Right lobe of liver (tissue), 6 donors: ENCODE results near the gene OSCP1. TPM values are rescaled to one million over a fixed set of nuclear protein-coding genes. Genes with fewer than 3 reads are reported as not detected.

Experiments used
- ATAC-seq, 4 donors: fragments of 200-7000 bp; cut with Tn5 transposase; one replicate each; pipeline ENCODE4 v1.9.1; 2020; ENCODE audit warnings: mild to moderate bottlenecking in 4 of 4, moderate library complexity in 4 of 4
- DNase-seq, 3 donors: peaks; one replicate each; pipeline ENCODE4 v3.0.0-alpha.2; 2020
- H3K27ac ChIP-seq, 3 donors: fragments of 200-600 bp; one replicate each; pipeline ENCODE4 v1.8.0; 2022
- H3K27me3 ChIP-seq, 2 donors: fragments of 200-600 bp; one replicate each; pipeline ENCODE4 v1.8.0; 2022
- H3K36me3 ChIP-seq, 4 donors: fragments of 200-600 bp; sonication (generic) in 1 of 4; one replicate each; pipeline versions ENCODE4 v1.5.1 to v1.8.0; 2017 to 2022; ENCODE audit warnings: control low read depth in 1 of 4
- H3K4me1 ChIP-seq, 4 donors: fragments of 200-600 bp; sonication (generic) in 1 of 4; one replicate each; pipeline versions ENCODE4 v1.5.1 to v1.8.0; 2017 to 2022; ENCODE audit warnings: control low read depth in 1 of 4
- H3K4me3 ChIP-seq, 3 donors: fragments of 200-600 bp; one replicate each; pipeline ENCODE4 v1.8.0; 2022
- H3K9me3 ChIP-seq, 4 donors: fragments of 200-600 bp; sonication (generic) in 1 of 4; one replicate each; pipeline versions ENCODE4 v1.5.1 to v1.8.0; 2017 to 2022; ENCODE audit warnings: control low read depth in 1 of 4
- POLR2A ChIP-seq: fragments of 450-650 bp; IDR thresholded peaks from one replicate; pipeline ENCODE4 v1.6.1; 2017; ENCODE audit warnings: antibody characterized with exemption, mild to moderate bottlenecking
- WGBS: methylation state at CpG from one replicate; pipeline ENCODE4 v1.1.6; 2018; ENCODE audit warnings: low coverage, low lambda C conversion rate; ENCODE audit not compliant: insufficient coverage; ENCODE audit errors: missing lambda C conversion rate; 5-methylcytosine and 5-hydroxymethylcytosine counted together
- intact Hi-C, 2 donors: fragments of 100-400 bp; cut with DNase I; formaldehyde crosslinking; loops; one replicate each; pipeline versions ENCODE4 v1.11.2 to v1.14.1; 2022
- small RNA-seq, 2 experiments: library from RNA; depleted of rRNA; stranded (forward); fragments of <200 nt; gene quantifications; one replicate each; pipeline ENCODE3, GENCODE V24; 2016
- total RNA-seq, 6 experiments: library from RNA; depleted of rRNA in 2 of 6; stranded (reverse); fragments of >200 nt in 2 of 6; fragmentation: NEBNext Ultra II Directional in 3 of 6; extraction: Animal tissue kit (Norgen Biotek cat#: 25700) in 3 of 6; gene quantifications; one replicate each; pipeline versions ENCODE4 v1.1.0 to v1.2.4, GENCODE V29; 2016 to 2023
- TF ChIP-seq, protein P1 (sequence below), 4 donors: fragments of 200-600 bp in 3 of 4; fragments of 450-650 bp in 1 of 4; IDR thresholded peaks; one replicate each; pipeline versions ENCODE4 v1.5.1 to v1.8.0; 2016 to 2022; ENCODE audit warnings: antibody characterized with exemption in 4 of 4, mild to moderate bottlenecking in 2 of 4
- donor health status: DM: no; HTN: yes; CAD: no.
- donor health status: DM: no; HTN: no; CAD: no.
- donor health status: DM: no; HTN: no; CAD: no.
- donor health status: DM: no; HTN: yes; CAD: no.
- donor health status: DM: no; HTN: yes; CAD: no.

Gene OSCP1
- total RNA-seq, 6 experiments from 2014 or later = 0.40 to 4.9 (median 1.7) TPM

- DNase-seq (no peak), ATAC-seq (no peak)
- TF ChIP-seq, protein P1, sequence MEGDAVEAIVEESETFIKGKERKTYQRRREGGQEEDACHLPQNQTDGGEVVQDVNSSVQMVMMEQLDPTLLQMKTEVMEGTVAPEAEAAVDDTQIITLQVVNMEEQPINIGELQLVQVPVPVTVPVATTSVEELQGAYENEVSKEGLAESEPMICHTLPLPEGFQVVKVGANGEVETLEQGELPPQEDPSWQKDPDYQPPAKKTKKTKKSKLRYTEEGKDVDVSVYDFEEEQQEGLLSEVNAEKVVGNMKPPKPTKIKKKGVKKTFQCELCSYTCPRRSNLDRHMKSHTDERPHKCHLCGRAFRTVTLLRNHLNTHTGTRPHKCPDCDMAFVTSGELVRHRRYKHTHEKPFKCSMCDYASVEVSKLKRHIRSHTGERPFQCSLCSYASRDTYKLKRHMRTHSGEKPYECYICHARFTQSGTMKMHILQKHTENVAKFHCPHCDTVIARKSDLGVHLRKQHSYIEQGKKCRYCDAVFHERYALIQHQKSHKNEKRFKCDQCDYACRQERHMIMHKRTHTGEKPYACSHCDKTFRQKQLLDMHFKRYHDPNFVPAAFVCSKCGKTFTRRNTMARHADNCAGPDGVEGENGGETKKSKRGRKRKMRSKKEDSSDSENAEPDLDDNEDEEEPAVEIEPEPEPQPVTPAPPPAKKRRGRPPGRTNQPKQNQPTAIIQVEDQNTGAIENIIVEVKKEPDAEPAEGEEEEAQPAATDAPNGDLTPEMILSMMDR (IDR thresholded peaks at IDR 0.05) = no peak
- no peak for TF ChIP-seq POLR2A
- intact Hi-C loops = no loop called here
- peaks cover 0 to 62% (median 26%) of the 10 kb centered on the region in 4 donors for H3K4me1 ChIP-seq
- H3K27ac ChIP-seq = peak overlapping the region; percentile 29 to 87 (median 86)
- H3K9me3 ChIP-seq = no peaks in the 10 kb centered on the region
- no peak overlapping the region for H3K4me3 ChIP-seq
- no CpG with 5 or more reads among the region's 3 CpGs for WGBS
- no peaks in the 10 kb centered on the region for H3K27me3 ChIP-seq
- peaks cover 0 to 4% (median 0%) of the 10 kb centered on the region in 4 donors for H3K36me3 ChIP-seq
Measured at GRCh38 chr1:36372617-36373016, 77.6 kb downstream of the OSCP1 start.

- H3K36me3 ChIP-seq = peaks cover 0 to 11% (median 0%) of the 10 kb centered on the region in 4 donors
- intact Hi-C loops = no loop called here
- peak in 2 of 3 donors; percentile 65 to 76 for DNase-seq
- no peak overlapping the region for H3K4me3 ChIP-seq
- H3K27me3 ChIP-seq = no peaks in the 10 kb centered on the region
- peaks cover 0 to 34% (median 15%) of the 10 kb centered on the region in 4 donors for H3K4me1 ChIP-seq
- no peak for TF ChIP-seq POLR2A
- TF ChIP-seq, protein P1 (IDR thresholded peaks at IDR 0.05) = peak; percentile 89 to 95 (median 94)
- no peaks in the 10 kb centered on the region for H3K9me3 ChIP-seq
- no peak overlapping the region for H3K27ac ChIP-seq
- peak; percentile 60 to 77 (median 74) for ATAC-seq
- WGBS = 58% methylated on average over 5 of the region's 7 CpGs
Measured at GRCh38 chr1:36369061-36369861, 81.0 kb downstream of the OSCP1 start.

Small RNA genes lying within 50 kb of the gene (small RNA-seq; reads per million reads assigned to genes)
- gene RNU4-27P (0 reads per million in 2 experiments), gene SNORA63C (0 to 1.5 reads per million in 2 experiments)

Other genes starting within 250 kb of the OSCP1 start
- 10 to 100 TPM; 33.7 to 53.6 (median 40.7) TPM for gene THRAP3, start 226.0 kb downstream of the OSCP1 start, total RNA-seq
- gene SH3D21, start 144.1 kb downstream of the OSCP1 start, total RNA-seq = 1 to 10 TPM in 4 of 6 experiments, under 1 TPM in 2; 0.50 to 5.1 (median 1.2) TPM
- gene EVA1B, start 126.8 kb downstream of the OSCP1 start, total RNA-seq = 10 to 100 TPM in 2 of 6 experiments, 1 to 10 TPM in 4; 3.2 to 20.6 (median 5.1) TPM
- 10 to 100 TPM; 22.7 to 45.5 (median 29.0) TPM for gene STK40, start 64.5 kb downstream of the OSCP1 start, total RNA-seq
- 10 to 100 TPM; 15.2 to 42.0 (median 22.3) TPM for gene LSM10, start 52.5 kb downstream of the OSCP1 start, total RNA-seq
- 10 to 100 TPM; 44.9 to 63.6 (median 55.1) TPM for gene MRPS15, start 13.9 kb upstream of the OSCP1 start, total RNA-seq
- 10 to 100 TPM in 3 of 6 experiments, 1 to 10 TPM in 3; 4.1 to 14.0 (median 9.5) TPM for gene CSF3R, start 32.5 kb upstream of the OSCP1 start, total RNA-seq